Activated CD8-positive, alpha-beta memory T cell treated with anti-CD3 and anti-CD28 coated beads for 4 hours (primary cell): ENCODE data around the gene FIGNL2.

Experiments
- DNase-seq, 2 donors: peaks; one replicate each; pipeline ENCODE4 v3.0.0-alpha.2; 2020; ENCODE audit warnings: low read depth in 2 of 2

The FIGNL2 gene

GRCh38 chr12:51855586-51856428, 7.3 kb upstream of the FIGNL2 start:
- DNase-seq: no peak

GRCh38 chr12:51852404-51853137, 4.1 kb upstream of the FIGNL2 start:
- DNase-seq: no peak

GRCh38 chr12:51851413-51852124, 3.1 kb upstream of the FIGNL2 start:
- DNase-seq: no peak

- no peak for DNase-seq
These were observed 2.4 kb upstream of the FIGNL2 start for GRCh38 chr12:51850965-51851299.

GRCh38 chr12:51850081-51850964, 1.8 kb upstream of the FIGNL2 start:
- DNase-seq: no peak

GRCh38 chr12:51848841-51849735, 570 bp upstream of the FIGNL2 start:
- DNase-seq: no peak

- no peak for DNase-seq
These were observed 734 bp downstream of the FIGNL2 start for GRCh38 chr12:51847643-51848325.

GRCh38 chr12:51846911-51847642, 1.4 kb downstream of the FIGNL2 start:
- peak; percentile 21 to 33 for DNase-seq

- DNase-seq: no peak
These were observed 2.2 kb downstream of the FIGNL2 start for GRCh38 chr12:51846271-51846691.

GRCh38 chr12:51845482-51845881, 3.0 kb downstream of the FIGNL2 start:
- no peak for DNase-seq

GRCh38 chr12:51844854-51845253, 3.7 kb downstream of the FIGNL2 start:
- DNase-seq: no peak

- no peak for DNase-seq
These were observed 6.8 kb downstream of the FIGNL2 start for GRCh38 chr12:51841727-51842126.

GRCh38 chr12:51840966-51841365, 7.6 kb downstream of the FIGNL2 start:
- no peak for DNase-seq

- no peak for DNase-seq
These were observed 9.1 kb downstream of the FIGNL2 start for GRCh38 chr12:51839310-51839947.

- DNase-seq: no peak
These were observed 9.8 kb downstream of the FIGNL2 start for GRCh38 chr12:51838762-51839161.

- DNase-seq: no peak
These were observed 10.5 kb downstream of the FIGNL2 start for GRCh38 chr12:51838036-51838435.

- DNase-seq: no peak
These were observed 11.2 kb downstream of the FIGNL2 start for GRCh38 chr12:51837286-51837685.

GRCh38 chr12:51836827-51837173, 11.7 kb downstream of the FIGNL2 start:
- no peak for DNase-seq
